SJCRH30 (cell line): Measurements from ENCODE around the gene MPPED1. TPM values are rescaled to one million over a fixed set of nuclear protein-coding genes. Genes with fewer than 3 reads are reported as not detected.

Experiments used
- DNase-seq, 2 experiments: peaks; one replicate each; pipeline ENCODE4 v3.0.0-alpha.2; 2015 to 2020
- H3K27ac ChIP-seq: fragments of 250-450 bp; sonication (Bioruptor Pico); 2 replicates; pipeline ENCODE4 v1.5.1; 2020; ENCODE audit warnings: mild to moderate bottlenecking, moderate library complexity
- H3K27me3 ChIP-seq: fragments of 250-450 bp; sonication (Bioruptor Pico); 2 replicates; pipeline ENCODE4 v1.5.1; 2020; ENCODE audit warnings: mild to moderate bottlenecking, moderate library complexity
- H3K36me3 ChIP-seq: fragments of 250-450 bp; sonication (Bioruptor Pico); 2 replicates; pipeline ENCODE4 v1.5.1; 2020; ENCODE audit warnings: mild to moderate bottlenecking, moderate library complexity
- H3K4me1 ChIP-seq: fragments of 250-450 bp; sonication (Bioruptor Pico); 2 replicates; pipeline ENCODE4 v1.5.1; 2020; ENCODE audit warnings: mild to moderate bottlenecking, moderate library complexity
- H3K4me3 ChIP-seq: fragments of 250-450 bp; sonication (Bioruptor Pico); 2 replicates; pipeline ENCODE4 v1.5.1; 2020; ENCODE audit warnings: mild to moderate bottlenecking, moderate library complexity
- H3K9me3 ChIP-seq: fragments of 250-450 bp; sonication (Bioruptor Pico); replicated peaks from 2 replicates; pipeline ENCODE4 v1.5.1; 2020; ENCODE audit warnings: mild to moderate bottlenecking, moderate library complexity
- total RNA-seq: library from RNA; depleted of rRNA; stranded (reverse); fragments of >200 nt; shearing (Covaris generic); gene quantifications from 2 replicates; pipeline ENCODE4 v1.2.3, GENCODE V29; 2014; rRNA removed

The MPPED1 gene, protein sequence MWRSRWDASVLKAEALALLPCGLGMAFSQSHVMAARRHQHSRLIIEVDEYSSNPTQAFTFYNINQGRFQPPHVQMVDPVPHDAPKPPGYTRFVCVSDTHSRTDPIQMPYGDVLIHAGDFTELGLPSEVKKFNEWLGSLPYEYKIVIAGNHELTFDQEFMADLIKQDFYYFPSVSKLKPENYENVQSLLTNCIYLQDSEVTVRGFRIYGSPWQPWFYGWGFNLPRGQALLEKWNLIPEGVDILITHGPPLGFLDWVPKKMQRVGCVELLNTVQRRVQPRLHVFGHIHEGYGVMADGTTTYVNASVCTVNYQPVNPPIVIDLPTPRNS
- total RNA-seq: not detected in 2 replicates

DNA sequence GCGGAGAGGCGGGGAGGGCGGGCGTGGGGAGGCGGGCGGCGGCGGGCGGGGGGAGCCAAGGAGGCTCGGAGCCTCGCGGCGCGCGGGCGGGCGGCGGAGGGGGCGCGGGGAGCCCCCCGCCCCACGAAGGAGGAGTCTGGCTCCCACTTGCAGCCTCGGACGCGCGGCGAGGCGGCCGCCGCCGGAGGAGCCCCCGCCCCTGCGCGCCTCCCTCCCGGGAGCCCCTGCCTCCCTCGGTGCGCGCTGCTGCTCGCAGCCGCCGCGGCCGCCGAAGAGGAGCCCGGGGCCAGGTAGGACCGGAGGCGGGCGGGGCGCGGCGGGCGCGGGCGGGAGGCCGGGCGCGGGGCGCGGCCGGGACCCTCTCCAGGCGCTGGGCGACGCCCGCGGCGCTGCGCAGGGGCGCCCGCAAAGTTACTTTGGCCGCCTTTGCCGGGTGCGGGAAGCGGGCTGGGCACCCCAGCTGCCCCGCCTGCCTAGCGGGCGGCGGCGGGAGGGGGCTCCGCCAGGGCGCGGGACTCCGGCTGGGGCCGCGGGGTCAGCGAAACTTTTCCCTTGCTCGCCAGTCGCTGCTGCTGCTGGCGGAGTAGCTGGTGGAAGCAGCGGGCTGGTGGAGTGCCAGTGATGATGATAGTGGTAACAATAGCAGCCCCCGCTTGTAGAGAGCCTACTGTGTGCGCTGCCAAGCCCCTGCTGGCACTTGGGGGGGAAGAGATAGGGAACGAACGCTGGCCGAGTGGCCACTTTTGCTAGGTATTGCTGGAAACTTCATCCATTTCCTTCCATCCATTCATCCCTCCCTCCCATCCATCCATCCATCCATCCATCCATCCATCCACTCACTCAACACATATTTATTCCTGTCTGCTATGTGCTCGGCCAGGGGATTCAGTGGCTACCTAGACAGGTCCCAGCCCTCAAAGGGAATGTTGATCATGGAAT, at the start of gene MPPED1:
Gene MPPED1, plus strand, starts transcription at position 146 of the 939 bp plus-strand sequence. CDS start 12,972 bp downstream, outside the sequence.
- H3K4me3 ChIP-seq: no peak within 1 kb of the TSS
- DNase-seq: no peak
- no peaks in the 10 kb centered on the region for H3K9me3 ChIP-seq
- H3K27ac ChIP-seq: no peak within 1 kb of the TSS
- H3K4me1 ChIP-seq: no peaks in the 10 kb centered on the region
- H3K36me3 ChIP-seq: no peaks in the 10 kb centered on the region
- H3K27me3 ChIP-seq: no peaks in the 10 kb centered on the region

GRCh38 chr22:43363315-43364168, 48.3 kb upstream of the MPPED1 start:
- no peak for DNase-seq
- Histone ChIP-seq H3K36me3 (no peaks in the 10 kb centered on the region), H3K27ac (no peak overlapping the region), H3K4me3 (no peak overlapping the region), H3K9me3 (no peaks in the 10 kb centered on the region), H3K4me1 (no peaks in the 10 kb centered on the region), H3K27me3 (no peaks in the 10 kb centered on the region; the same call in 1 of the 2 replicates)

DNA sequence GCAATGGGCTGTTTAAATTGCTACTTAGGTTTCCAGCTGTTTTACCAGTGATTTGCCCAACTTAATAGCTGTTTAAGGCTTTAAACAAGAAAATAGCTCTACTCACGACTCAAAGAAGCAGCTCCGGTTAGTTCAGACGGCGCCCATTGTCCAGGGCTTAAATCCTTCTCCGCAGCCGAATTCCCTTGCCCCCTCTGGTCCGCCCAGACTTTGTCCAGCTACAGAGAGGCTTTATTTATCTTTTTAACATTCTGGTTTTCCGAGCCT, 47.7 kb upstream of the MPPED1 start:
- no peak overlapping the region for H3K27ac ChIP-seq
- H3K9me3 ChIP-seq: no peaks in the 10 kb centered on the region
- no peak overlapping the region for H3K4me3 ChIP-seq
- no peak for DNase-seq
- no peaks in the 10 kb centered on the region for H3K4me1 ChIP-seq
- no peaks in the 10 kb centered on the region; the same call in 1 of the 2 replicates for H3K27me3 ChIP-seq
- H3K36me3 ChIP-seq: no peaks in the 10 kb centered on the region

GRCh38 chr22:43365715-43366440, 45.9 kb upstream of the MPPED1 start:
- no peak overlapping the region for H3K27ac ChIP-seq
- no peak for DNase-seq
- H3K4me1 ChIP-seq: no peaks in the 10 kb centered on the region
- no peaks in the 10 kb centered on the region for H3K9me3 ChIP-seq
- H3K36me3 ChIP-seq: no peaks in the 10 kb centered on the region
- no peaks in the 10 kb centered on the region; the same call in 1 of the 2 replicates for H3K27me3 ChIP-seq
- no peak overlapping the region for H3K4me3 ChIP-seq

DNA sequence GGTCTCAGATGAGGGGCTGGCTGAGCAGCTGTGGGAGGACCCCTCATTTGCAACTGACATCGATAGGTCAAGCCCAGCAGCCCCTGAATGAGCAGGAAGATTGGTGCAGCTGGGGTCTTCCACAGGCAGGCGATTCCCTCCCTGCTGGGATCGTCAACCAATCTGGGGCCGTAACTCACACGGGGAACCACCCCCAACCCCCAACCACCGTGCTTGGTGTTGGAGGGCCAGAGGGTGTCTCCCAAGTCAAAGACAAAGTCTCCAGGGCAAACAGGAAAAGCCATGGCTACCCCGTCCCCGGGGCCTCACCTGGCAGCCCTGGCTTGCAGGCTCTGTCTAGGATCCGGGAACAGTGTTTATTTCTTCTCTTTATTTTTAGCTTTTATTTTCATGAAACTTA, 41.8 kb upstream of the MPPED1 start:
- Histone ChIP-seq H3K9me3 (no peaks in the 10 kb centered on the region), H3K4me1 (no peaks in the 10 kb centered on the region), H3K4me3 (no peak overlapping the region), H3K27ac (no peak overlapping the region), H3K36me3 (no peaks in the 10 kb centered on the region), H3K27me3 (no peaks in the 10 kb centered on the region)
- no peak for DNase-seq

DNA sequence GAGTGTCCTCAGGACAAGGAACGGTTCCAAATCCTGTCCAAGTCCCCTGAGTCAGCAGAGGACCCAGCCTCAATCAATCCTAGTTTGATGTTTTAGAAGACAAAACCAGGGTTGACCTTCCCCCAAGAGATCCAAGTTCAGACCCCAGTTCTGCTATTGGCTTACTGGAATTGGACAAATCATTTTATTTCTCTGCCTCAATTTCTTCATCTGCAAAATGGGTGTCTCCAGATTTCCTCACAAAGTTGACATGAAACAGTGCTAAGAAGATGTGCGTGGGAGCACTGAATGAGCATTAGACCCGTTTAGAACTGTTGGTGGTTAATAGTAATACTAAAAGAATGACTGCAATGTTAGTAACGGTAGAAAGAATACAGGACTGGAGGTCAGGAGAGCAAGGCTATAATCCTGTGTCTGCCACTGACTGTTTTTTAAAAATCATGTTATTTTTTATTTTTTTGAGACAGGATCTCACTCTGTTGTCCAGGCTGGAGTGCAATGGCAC, 35.8 kb upstream of the MPPED1 start:
- Histone ChIP-seq H3K27ac (no peak overlapping the region), H3K27me3 (no peaks in the 10 kb centered on the region), H3K4me1 (peaks cover 13% of the 10 kb centered on the region; the same call in 1 of the 2 replicates), H3K36me3 (no peaks in the 10 kb centered on the region), H3K4me3 (no peak overlapping the region), H3K9me3 (no peaks in the 10 kb centered on the region)
- no peak for DNase-seq

DNA sequence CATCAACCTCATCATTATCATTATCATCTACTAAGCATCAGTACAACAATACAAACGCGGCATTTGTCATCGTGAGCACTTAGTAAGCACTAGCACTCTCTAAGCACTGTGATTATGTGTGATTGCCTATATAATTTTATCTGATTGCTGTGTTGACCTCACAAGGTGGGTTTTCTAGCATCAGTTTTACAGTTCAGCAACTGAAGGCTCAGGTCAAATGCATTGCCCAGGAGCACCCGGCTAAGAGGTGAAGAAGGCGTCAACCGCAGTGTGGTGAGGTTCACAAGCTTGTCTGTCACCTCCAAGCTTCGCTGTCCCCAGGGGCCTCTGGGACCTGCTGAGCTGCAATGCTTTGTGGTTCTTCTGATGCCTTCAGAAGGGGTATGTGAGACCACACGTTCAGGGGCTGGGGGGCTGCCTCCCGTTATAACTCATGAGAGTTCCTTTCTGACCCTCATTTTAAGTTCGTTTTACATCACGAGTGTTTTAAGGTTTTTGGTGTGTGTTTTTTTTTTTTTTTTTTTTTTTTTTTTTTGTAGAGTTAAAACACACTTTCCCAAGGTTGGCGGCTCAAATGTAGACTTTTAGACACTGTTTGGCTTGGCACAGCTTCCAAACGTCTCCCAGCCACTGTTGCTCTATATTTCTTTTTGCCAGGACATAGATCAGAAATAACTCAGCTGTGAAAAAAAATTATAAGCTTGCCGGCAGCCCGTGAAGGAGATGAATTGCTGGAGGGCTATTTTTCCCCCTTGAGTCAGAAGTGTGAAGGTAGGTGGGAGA, 34.9 kb upstream of the MPPED1 start:
- H3K9me3 ChIP-seq: no peaks in the 10 kb centered on the region
- peaks cover 22% of the 10 kb centered on the region for H3K4me1 ChIP-seq
- H3K4me3 ChIP-seq: no peak overlapping the region
- H3K27me3 ChIP-seq: no peaks in the 10 kb centered on the region
- no peak overlapping the region for H3K27ac ChIP-seq
- H3K36me3 ChIP-seq: no peaks in the 10 kb centered on the region
- no peak for DNase-seq

- H3K4me3 ChIP-seq: no peak overlapping the region
- H3K27me3 ChIP-seq: no peaks in the 10 kb centered on the region
- no peak for DNase-seq
- H3K4me1 ChIP-seq: peaks cover 22% of the 10 kb centered on the region
- H3K36me3 ChIP-seq: no peaks in the 10 kb centered on the region
- H3K27ac ChIP-seq: no peak overlapping the region
- no peaks in the 10 kb centered on the region for H3K9me3 ChIP-seq
Measured at GRCh38 chr22:43377548-43377895, 34.3 kb upstream of the MPPED1 start.

DNA sequence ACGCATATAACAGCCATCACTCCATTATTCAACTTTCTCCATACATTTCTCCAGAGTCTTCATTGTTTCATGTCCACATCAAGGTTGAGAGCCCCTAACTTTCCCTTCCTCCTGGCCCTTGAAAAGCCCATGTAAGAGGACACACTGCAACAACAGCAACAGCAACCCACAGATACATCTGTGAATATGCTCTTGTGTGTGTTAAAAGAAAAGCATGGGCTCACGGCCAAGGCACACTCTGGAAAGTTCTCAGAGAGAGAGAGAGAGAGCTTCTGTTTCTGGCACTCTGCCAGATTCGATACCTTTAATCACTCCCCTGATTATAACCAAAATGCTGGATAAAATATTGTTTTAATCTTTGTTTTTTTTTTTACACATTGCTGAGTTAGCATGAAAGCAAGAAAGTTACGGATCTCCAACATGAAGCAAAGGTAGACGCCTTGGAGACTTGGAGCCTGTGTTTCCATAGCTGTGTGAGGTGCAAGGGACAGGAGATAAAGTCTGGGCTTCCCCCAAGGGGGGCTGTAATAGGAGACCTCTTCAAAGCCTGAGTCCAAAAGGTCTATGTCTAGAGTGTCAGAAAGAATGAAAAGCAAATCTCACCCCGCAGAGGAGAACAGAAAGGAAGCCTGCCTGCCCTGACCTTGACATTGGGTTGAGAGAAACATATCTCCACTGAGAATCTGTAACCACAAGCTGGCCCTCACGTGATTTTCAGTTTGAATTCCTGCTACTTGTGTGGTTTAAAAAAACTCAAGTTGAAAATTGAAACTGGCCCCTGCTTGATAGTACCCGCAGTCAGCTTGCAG, 33.7 kb upstream of the MPPED1 start:
- H3K36me3 ChIP-seq: no peaks in the 10 kb centered on the region
- no peaks in the 10 kb centered on the region for H3K27me3 ChIP-seq
- H3K4me1 ChIP-seq: peaks cover 22% of the 10 kb centered on the region
- no peak overlapping the region for H3K27ac ChIP-seq
- H3K9me3 ChIP-seq: no peaks in the 10 kb centered on the region
- H3K4me3 ChIP-seq: no peak overlapping the region
- peak; percentile 38 to 62 for DNase-seq

GRCh38 chr22:43381693-43382092, 30.1 kb upstream of the MPPED1 start:
- H3K27me3 ChIP-seq: peaks cover 8% of the 10 kb centered on the region; the same call in 1 of the 2 replicates
- H3K27ac ChIP-seq: no peak overlapping the region
- no peaks in the 10 kb centered on the region for H3K9me3 ChIP-seq
- no peak overlapping the region for H3K4me3 ChIP-seq
- peaks cover 22% of the 10 kb centered on the region for H3K4me1 ChIP-seq
- H3K36me3 ChIP-seq: no peaks in the 10 kb centered on the region
- DNase-seq: peak; percentile 65 to 69

DNA sequence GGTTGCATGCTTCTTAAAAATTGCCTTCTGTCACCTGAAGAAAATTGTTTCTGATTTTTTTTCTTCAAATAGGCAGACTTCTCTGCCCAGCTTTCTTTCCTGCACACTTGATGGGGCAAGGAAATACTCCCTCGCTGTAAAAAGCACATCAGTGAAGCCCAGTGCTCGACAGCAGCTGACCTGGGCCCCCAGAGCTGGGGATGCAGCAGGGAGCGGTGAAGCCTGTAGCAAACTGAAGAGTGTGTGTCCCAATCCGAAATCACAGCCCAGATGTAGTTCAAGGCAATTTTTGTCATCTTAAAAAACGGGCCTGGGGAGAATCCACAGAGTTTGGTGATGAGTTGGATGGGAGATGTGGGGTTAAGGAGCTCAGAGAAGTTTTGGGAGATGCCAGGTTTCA, 27.0 kb upstream of the MPPED1 start:
- no peak for DNase-seq
- H3K4me1 ChIP-seq: peaks cover 9% of the 10 kb centered on the region
- H3K27me3 ChIP-seq: peaks cover 8% of the 10 kb centered on the region
- no peak overlapping the region for H3K27ac ChIP-seq
- no peak overlapping the region for H3K4me3 ChIP-seq
- H3K36me3 ChIP-seq: no peaks in the 10 kb centered on the region
- no peaks in the 10 kb centered on the region for H3K9me3 ChIP-seq

DNA sequence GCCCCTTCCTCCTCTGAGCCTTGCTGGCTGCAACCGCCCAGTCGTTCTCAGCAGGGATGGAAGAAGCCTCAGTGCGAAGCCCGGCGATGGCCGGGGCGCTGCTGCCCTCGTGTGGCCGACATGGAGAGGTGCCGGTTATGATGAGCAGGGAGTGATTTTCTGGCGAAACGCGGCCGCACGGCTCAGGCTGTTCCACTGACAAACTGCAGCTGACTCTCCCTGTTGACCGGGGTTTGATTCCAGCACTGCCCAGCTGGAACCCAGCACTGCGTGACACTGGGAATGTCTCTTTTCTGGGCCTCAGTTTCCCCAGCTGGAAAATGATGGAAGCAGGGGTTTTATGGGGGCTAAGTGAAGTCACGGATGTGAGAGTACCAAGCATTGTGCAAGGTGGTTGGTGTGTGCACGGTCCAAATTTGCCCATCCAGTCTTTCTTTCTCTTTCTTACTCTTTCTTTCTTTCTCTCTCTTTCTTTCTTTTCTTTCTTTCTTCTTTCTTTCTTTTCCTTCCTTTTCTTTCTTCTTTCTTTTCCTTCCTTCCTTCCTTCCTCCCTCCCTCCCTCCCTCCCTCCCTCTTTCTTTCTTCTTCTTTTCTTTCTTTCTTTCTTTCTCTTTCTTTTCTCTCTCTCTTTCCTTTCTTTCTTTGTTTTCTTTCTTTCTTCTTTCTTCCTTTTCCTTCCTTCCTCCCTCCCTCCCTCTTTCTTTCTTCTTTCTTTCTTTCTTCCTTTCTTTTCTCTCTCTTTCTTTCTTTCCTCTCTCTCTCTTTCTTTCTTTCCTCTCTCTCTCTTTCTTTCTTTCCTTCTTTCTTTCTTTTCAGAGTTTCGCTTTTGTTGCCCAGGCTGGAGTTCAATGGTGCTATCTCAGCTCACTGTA, 25.8 kb upstream of the MPPED1 start:
- DNase-seq: peak; percentile 73 to 82
- Histone ChIP-seq H3K4me1 (peaks cover 9% of the 10 kb centered on the region), H3K9me3 (no peaks in the 10 kb centered on the region), H3K36me3 (no peaks in the 10 kb centered on the region), H3K4me3 (no peak overlapping the region), H3K27me3 (peaks cover 8% of the 10 kb centered on the region), H3K27ac (no peak overlapping the region)
